ENCODE data around the gene ZNF260.

Gene ZNF260

GRCh38 chr19:36489920-36490415, 38.1 kb downstream of the ZNF260 start:
- no peak for TF ChIP-seq CTCF (conservative IDR thresholded peaks at IDR 0.05; ENCODE audit: low read depth)
- peak; percentile 86 for DNase-seq (ENCODE audit: low spot score)
- peak overlapping the region; percentile 91 for H3K27ac ChIP-seq
- CTCF ChIA-PET = interaction anchor here (0.6 kb wide), 1 partner anchor 848 kb away, joined by 4 read pairs; no protein-coding TSS in a partner anchor
- POLR2A ChIA-PET (ENCODE audit: low non-redundant PET) = interaction anchor here (0.5 to 1.4 kb wide), 2 partner anchors 37 to 38 kb away, joined by 3 to 5 read pairs; partner anchors contain the start of gene ZNF260

GRCh38 chr19:36489118-36489919, 38.8 kb downstream of the ZNF260 start, which contains the start of gene ZNF566:
TSS of gene ZNF566 (minus strand) at chr19:36489561. CDS start at chr19:36476557, 13,004 bp downstream.
- POLR2A ChIA-PET (ENCODE audit: low non-redundant PET) = interaction anchor here (0.5 to 1.4 kb wide), 2 partner anchors 36 to 39 kb away, joined by 3 to 5 read pairs; partner anchors contain the start of gene ZNF260
- H3K27ac ChIP-seq = peak within 1 kb of the TSS; percentile 91
- CTCF ChIA-PET = interaction anchor here (0.6 kb wide), 1 partner anchor 848 kb away, joined by 4 read pairs; no protein-coding TSS in a partner anchor

GRCh38 chr19:36488846-36489117, 39.3 kb downstream of the ZNF260 start:
- ChIA-PET CTCF (no interaction called here), POLR2A (ENCODE audit: low non-redundant PET) (interaction anchor here (1.4 kb wide), 1 partner anchor 40 kb away, joined by 5 read pairs; the partner anchor contains the start of gene ZNF260)
- DNase-seq (ENCODE audit: low spot score) = no peak
- H3K27ac ChIP-seq = peak overlapping the region; percentile 91
- TF ChIP-seq CTCF (conservative IDR thresholded peaks at IDR 0.05; ENCODE audit: low read depth) = no peak

More at GRCh38 chr19:36489118-36489919, 38.8 kb downstream of the ZNF260 start, which contains the start of gene ZNF566:
- DNase-seq (ENCODE audit: low spot score) = peak; percentile 98
- TF ChIP-seq CTCF (conservative IDR thresholded peaks at IDR 0.05; ENCODE audit: low read depth) = no peak

- CTCF ChIA-PET = interaction anchor here (0.6 kb wide), 1 partner anchor 9 kb away, joined by 3 read pairs; no protein-coding TSS in a partner anchor
- no peak for TF ChIP-seq CTCF (conservative IDR thresholded peaks at IDR 0.05; ENCODE audit: low read depth)
- POLR2A ChIA-PET (ENCODE audit: low non-redundant PET) = no interaction called here
These were observed 39.8 kb downstream of the ZNF260 start for GRCh38 chr19:36488118-36488845.

GRCh38 chr19:36483653-36484052, 44.4 kb downstream of the ZNF260 start:
- ChIA-PET POLR2A (ENCODE audit: low non-redundant PET) (no interaction called here), CTCF (interaction anchor here (0.6 kb wide), 1 partner anchor 46 kb away, joined by 3 read pairs; no protein-coding TSS in a partner anchor)
- no peak overlapping the region for H3K27ac ChIP-seq
- DNase-seq (ENCODE audit: low spot score) = no peak
- no peak for TF ChIP-seq CTCF (conservative IDR thresholded peaks at IDR 0.05; ENCODE audit: low read depth)

More at GRCh38 chr19:36488118-36488845, 39.8 kb downstream of the ZNF260 start:
- no peak for DNase-seq (ENCODE audit: low spot score)
- H3K27ac ChIP-seq = peak overlapping the region; percentile 91

GRCh38 chr19:36482876-36483275, 45.2 kb downstream of the ZNF260 start:
- ChIA-PET POLR2A (ENCODE audit: low non-redundant PET) (no interaction called here), CTCF (interaction anchor here (0.6 kb wide), 2 partner anchors 46 to 63 kb away, joined by 3 read pairs; no protein-coding TSS in a partner anchor)

More at GRCh38 chr19:36482876-36483275, 45.2 kb downstream of the ZNF260 start:
- no peak for DNase-seq (ENCODE audit: low spot score)
- H3K27ac ChIP-seq = no peak overlapping the region
- no peak for TF ChIP-seq CTCF (conservative IDR thresholded peaks at IDR 0.05; ENCODE audit: low read depth)

Data from RWPE1 (cell line).